ENCODE data around the gene CERS4.
"Not testable (repeated sequence)": the region's sequence is repeated elsewhere in the genome, so short reads cannot be mapped to it uniquely, and the experiment has no call there.

CERS4 gene

GRCh38 chr19:8209462-8210378, 550 bp downstream of the CERS4 start:
- TF ChIP-seq POLR2A (IDR thresholded peaks at IDR 0.05; ENCODE audit: low read depth, low read length): peak; percentile 47; the same call in 1 of the 2 replicates
- TF ChIP-seq SPI1 (IDR thresholded peaks at IDR 0.05; ENCODE audit: low read depth, low read length): no peak
- TF ChIP-seq POLR2AphosphoS5 (IDR thresholded peaks at IDR 0.05; ENCODE audit: low read depth, low read length): peak; percentile 50; the same call in 1 of the 2 replicates
- TF ChIP-seq PAX5 (IDR thresholded peaks at IDR 0.05; ENCODE audit: insufficient read depth, low read length, severe bottlenecking): no peak
- TF ChIP-seq POU2F2 (IDR thresholded peaks at IDR 0.05; ENCODE audit: low read depth, low read length): no peak
- TF ChIP-seq TAF1 (IDR thresholded peaks at IDR 0.05; ENCODE audit: low read depth, low read length): peak; percentile 46; the same call in 1 of the 2 replicates
- DNase-seq (ENCODE audit: insufficient read length, low spot score) (peak; percentile 86), FAIRE-seq (peak; percentile 90)

GRCh38 chr19:8210421-8211101, 1.4 kb downstream of the CERS4 start:
- peak; percentile 66 for FAIRE-seq
- TF ChIP-seq TAF1 (IDR thresholded peaks at IDR 0.05; ENCODE audit: low read depth, low read length): no peak
- TF ChIP-seq PAX5 (IDR thresholded peaks at IDR 0.05; ENCODE audit: insufficient read depth, low read length, severe bottlenecking): peak; percentile 11
- peak; percentile 47 for DNase-seq (ENCODE audit: insufficient read length, low spot score)

DNA sequence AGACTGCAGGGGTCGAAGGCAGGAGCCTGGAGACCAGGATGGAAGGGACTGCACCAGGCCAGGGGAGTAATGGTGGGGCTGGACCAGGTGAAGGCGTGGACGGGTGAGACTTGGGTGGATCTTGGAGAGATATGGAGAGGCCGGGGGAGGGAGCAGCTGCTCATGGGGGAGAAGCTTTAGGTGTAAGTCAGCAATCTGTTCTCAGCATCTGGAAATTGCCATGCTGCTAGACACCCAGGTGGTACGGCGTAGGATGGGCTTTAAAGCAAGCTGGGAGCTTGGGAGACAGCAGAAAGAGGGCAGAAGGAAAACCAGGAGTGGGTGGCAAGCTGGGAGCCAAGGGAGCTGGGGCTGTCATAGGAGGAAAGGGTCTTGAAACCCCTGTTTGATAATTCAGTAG, 3.0 kb downstream of the CERS4 start:
- no peak for TF ChIP-seq PAX5 (IDR thresholded peaks at IDR 0.05; ENCODE audit: insufficient read depth, low read length, severe bottlenecking)
- TF ChIP-seq POLR2A (IDR thresholded peaks at IDR 0.05; ENCODE audit: low read depth, low read length): no peak
- TF ChIP-seq TAF1 (IDR thresholded peaks at IDR 0.05; ENCODE audit: low read depth, low read length): no peak
- TF ChIP-seq POU2F2 (IDR thresholded peaks at IDR 0.05; ENCODE audit: low read depth, low read length): no peak
- no peak for TF ChIP-seq SPI1 (IDR thresholded peaks at IDR 0.05; ENCODE audit: low read depth, low read length)
- no peak for TF ChIP-seq POLR2AphosphoS5 (IDR thresholded peaks at IDR 0.05; ENCODE audit: low read depth, low read length)
- DNase-seq (ENCODE audit: insufficient read length, low spot score) (no peak), FAIRE-seq (no peak)

DNA sequence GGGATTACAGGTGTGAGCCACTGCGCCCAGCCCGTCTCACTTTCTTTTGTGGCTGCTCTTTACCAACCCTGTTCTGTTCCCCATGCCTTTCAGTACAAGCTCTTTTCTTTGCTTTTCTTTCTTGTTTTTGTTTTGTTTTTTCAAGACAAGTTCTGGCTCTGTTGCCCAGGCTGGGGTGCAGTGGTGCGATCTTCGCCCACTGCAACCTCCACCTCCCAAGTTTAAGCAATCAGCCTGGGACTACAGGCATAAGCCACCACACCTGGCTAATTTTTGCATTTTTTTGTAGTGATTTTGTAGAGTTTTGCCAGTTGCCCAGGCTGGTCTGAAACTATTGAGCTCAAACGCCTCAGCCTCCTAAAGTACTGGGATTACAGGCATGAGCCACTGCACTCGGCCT, 3.7 kb downstream of the CERS4 start:
- no peak for TF ChIP-seq POU2F2 (IDR thresholded peaks at IDR 0.05; ENCODE audit: low read depth, low read length)
- FAIRE-seq: no peak
- no peak for DNase-seq (ENCODE audit: insufficient read length, low spot score)

GRCh38 chr19:8213827-8214672, 4.9 kb downstream of the CERS4 start:
- no peak for DNase-seq (ENCODE audit: insufficient read length, low spot score)
- no peak for TF ChIP-seq SPI1 (IDR thresholded peaks at IDR 0.05; ENCODE audit: low read depth, low read length)
- TF ChIP-seq PAX5 (IDR thresholded peaks at IDR 0.05; ENCODE audit: insufficient read depth, low read length, severe bottlenecking): no peak
- no peak for TF ChIP-seq POLR2AphosphoS5 (IDR thresholded peaks at IDR 0.05; ENCODE audit: low read depth, low read length)
- TF ChIP-seq POU2F2 (IDR thresholded peaks at IDR 0.05; ENCODE audit: low read depth, low read length): no peak
- TF ChIP-seq TAF1 (IDR thresholded peaks at IDR 0.05; ENCODE audit: low read depth, low read length): no peak
- FAIRE-seq: peak; percentile 16

- FAIRE-seq (no peak), DNase-seq (ENCODE audit: insufficient read length, low spot score) (no peak)
- TF ChIP-seq SPI1 (IDR thresholded peaks at IDR 0.05; ENCODE audit: low read depth, low read length) (no peak), PAX5 (IDR thresholded peaks at IDR 0.05; ENCODE audit: insufficient read depth, low read length, severe bottlenecking) (no peak), TAF1 (IDR thresholded peaks at IDR 0.05; ENCODE audit: low read depth, low read length) (no peak), POLR2AphosphoS5 (IDR thresholded peaks at IDR 0.05; ENCODE audit: low read depth, low read length) (no peak), POLR2A (IDR thresholded peaks at IDR 0.05; ENCODE audit: low read depth, low read length) (no peak), POU2F2 (IDR thresholded peaks at IDR 0.05; ENCODE audit: low read depth, low read length) (no peak)
These were observed 5.6 kb downstream of the CERS4 start for GRCh38 chr19:8214802-8215201.

- FAIRE-seq (no peak), DNase-seq (ENCODE audit: insufficient read length, low spot score) (no peak)
- TF ChIP-seq POU2F2 (IDR thresholded peaks at IDR 0.05; ENCODE audit: low read depth, low read length): no peak
- TF ChIP-seq TAF1 (IDR thresholded peaks at IDR 0.05; ENCODE audit: low read depth, low read length): no peak
- no peak for TF ChIP-seq SPI1 (IDR thresholded peaks at IDR 0.05; ENCODE audit: low read depth, low read length)
These were observed 6.6 kb downstream of the CERS4 start for GRCh38 chr19:8215783-8216182.

GRCh38 chr19:8216357-8216756, 7.2 kb downstream of the CERS4 start:
- no peak for FAIRE-seq
- TF ChIP-seq POLR2A (IDR thresholded peaks at IDR 0.05; ENCODE audit: low read depth, low read length): no peak
- TF ChIP-seq POU2F2 (IDR thresholded peaks at IDR 0.05; ENCODE audit: low read depth, low read length): no peak
- no peak for TF ChIP-seq PAX5 (IDR thresholded peaks at IDR 0.05; ENCODE audit: insufficient read depth, low read length, severe bottlenecking)
- TF ChIP-seq POLR2AphosphoS5 (IDR thresholded peaks at IDR 0.05; ENCODE audit: low read depth, low read length): no peak
- no peak for TF ChIP-seq SPI1 (IDR thresholded peaks at IDR 0.05; ENCODE audit: low read depth, low read length)
- no peak for TF ChIP-seq TAF1 (IDR thresholded peaks at IDR 0.05; ENCODE audit: low read depth, low read length)

DNA sequence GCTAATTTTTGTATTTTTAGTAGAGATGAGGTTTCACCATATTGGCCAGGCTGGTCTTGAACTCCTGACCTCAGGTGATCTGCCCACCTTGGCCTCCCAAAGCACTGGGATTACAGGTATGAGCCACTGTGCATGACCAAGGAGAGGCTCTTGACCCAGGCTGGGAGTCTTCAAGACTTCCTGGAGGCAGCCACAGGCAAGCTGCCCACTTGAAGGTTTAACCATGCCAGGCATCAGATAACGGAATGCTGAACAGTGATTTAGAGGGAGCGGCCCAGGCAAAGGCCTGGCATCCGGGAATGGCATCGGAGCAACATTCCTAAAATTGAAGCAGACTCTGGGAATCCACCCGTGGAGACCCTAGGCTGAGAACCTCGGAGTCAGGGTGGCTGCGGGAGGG, 9.0 kb downstream of the CERS4 start:
- not testable (repeated sequence) for DNase-seq (ENCODE audit: insufficient read length, low spot score); FAIRE-seq

More at GRCh38 chr19:8216357-8216756, 7.2 kb downstream of the CERS4 start:
- DNase-seq (ENCODE audit: insufficient read length, low spot score): no peak
